Spleen (tissue), 11 donors: ENCODE measurements around the gene UCK2. TPM values are rescaled to one million over a fixed set of nuclear protein-coding genes. Genes with fewer than 3 reads are reported as not detected.
A peak's percentile ranks its signal among the peaks of the same experiment; 100 is the strongest.

Source experiments
- DNase-seq: peaks from one replicate; pipeline ENCODE4 v3.0.0-alpha.2; 2020
- H3K27ac ChIP-seq, 8 donors: fragments of 200-600 bp; sonication (generic) in 7 of 8; 1 replicate in 4 of 8; 2 replicates in 4 of 8; pipeline versions ENCODE4 v1.5.0 to v1.8.0; 2016 to 2021; ENCODE audit warnings: inconsistent platforms in 4 of 8, mild to moderate bottlenecking in 4 of 8, moderate library complexity in 1 of 8
- H3K27me3 ChIP-seq, 7 donors: fragments of 200-600 bp; sonication (generic) in 6 of 7; replicated peaks in 1 of 7; 1 replicate in 4 of 7; 2 replicates in 3 of 7; pipeline versions ENCODE4 v1.5.0 to v1.8.0; 2016 to 2021; ENCODE audit warnings: inconsistent platforms in 3 of 7, mild to moderate bottlenecking in 1 of 7
- H3K36me3 ChIP-seq, 6 donors: fragments of 200-600 bp; sonication (generic) in 5 of 6; 1 replicate in 4 of 6; 2 replicates in 2 of 6; pipeline versions ENCODE4 v1.5.0 to v1.8.0; 2016 to 2021; ENCODE audit warnings: inconsistent platforms in 2 of 6
- H3K4me1 ChIP-seq, 6 donors: fragments of 200-600 bp; sonication (generic) in 5 of 6; 1 replicate in 3 of 6; 2 replicates in 3 of 6; pipeline versions ENCODE4 v1.5.0 to v1.8.0; 2016 to 2021; ENCODE audit warnings: inconsistent platforms in 3 of 6
- H3K4me3 ChIP-seq, 8 donors: fragments of 200-600 bp; sonication (generic) in 7 of 8; 1 replicate in 4 of 8; 2 replicates in 4 of 8; pipeline versions ENCODE4 v1.5.0 to v1.8.0; 2016 to 2021; ENCODE audit warnings: inconsistent platforms in 4 of 8, mild to moderate bottlenecking in 4 of 8, moderate library complexity in 2 of 8
- H3K9me3 ChIP-seq, 8 donors: fragments of 200-600 bp; sonication (generic) in 7 of 8; 1 replicate in 4 of 8; 2 replicates in 4 of 8; pipeline versions ENCODE4 v1.5.0 to v1.8.0; 2016 to 2021; ENCODE audit warnings: inconsistent platforms in 4 of 8
- CTCF ChIP-seq, 11 experiments: fragments of 200-600 bp in 7 of 11; fragments of 450-650 bp in 4 of 11; sonication (generic) in 4 of 11; IDR thresholded peaks in 8 of 11; conservative IDR thresholded peaks in 3 of 11; 1 replicate in 7 of 11; 2 replicates in 4 of 11; pipeline versions ENCODE4 v1.4.0 to v1.8.0; 2016 to 2021; ENCODE audit warnings: antibody characterized with exemption in 11 of 11, inconsistent platforms in 4 of 11, mild to moderate bottlenecking in 1 of 11
- POLR2A ChIP-seq, 3 donors: fragments of 450-650 bp; IDR thresholded peaks; one replicate each; pipeline ENCODE4 v1.5.1; 2017; ENCODE audit warnings: antibody characterized with exemption in 3 of 3, mild to moderate bottlenecking in 1 of 3
- POLR2AphosphoS5 ChIP-seq, 3 donors: sonication (generic); formaldehyde crosslinking; IDR thresholded peaks; one replicate each; pipeline ENCODE4 v1.5.1; 2017; ENCODE audit warnings: antibody characterized with exemption in 3 of 3
- WGBS, 5 donors: extraction: QIAGEN DNeasy Blood & Tissue Kit in 3 of 5; methylation state at CpG; one replicate each; pipeline versions ENCODE4 v1.1.5 to v1.1.7; 2013 to 2018; 5-methylcytosine and 5-hydroxymethylcytosine counted together
- intact Hi-C: fragments of 100-400 bp; cut with DNase I; formaldehyde crosslinking; loops from one replicate; pipeline ENCODE4 v1.15.0; 2023; ENCODE audit warnings: low total_unique reads
- polyA plus RNA-seq, 3 donors: library from polyadenylated mRNA; stranded (reverse); fragments of 200-250 nt; gene quantifications; one replicate each; pipeline ENCODE4 v1.2.1, GENCODE V29; 2013
- total RNA-seq, 7 donors: library from RNA; depleted of rRNA in 3 of 7; stranded (reverse); fragments of >200 nt in 3 of 7; fragmentation: NEBNext Ultra II Directional in 4 of 7; extraction: Animal tissue kit (Norgen Biotek cat#: 25700) in 4 of 7; gene quantifications; one replicate each; pipeline versions ENCODE4 v1.1.0 to v1.2.1, GENCODE V29; 2016 to 2021
- donor health status: healthy with polysubstance abuse.
- donor health status: DM: no; HTN: no; CAD: no; lungs with moderate emphysema.
- donor health status: DM: no; HTN: no; CAD: no.
- donor health status: Bipolar disorder and iron deficiency.
- donor health status: healthy.
- donor health status: DM: no; HTN: no; CAD: no.
- donor health status: DM: yes; HTN: yes; CAD: no.

The UCK2 gene
- total and polyA plus RNA-seq, 10 donors = 9.8 to 18.3 (median 16.0) TPM

- no peak for DNase-seq
- no peak overlapping the region for H3K27ac ChIP-seq
- peaks cover 0 to 17% (median 10%) of the 10 kb centered on the region in 6 donors for H3K4me1 ChIP-seq
- no peak overlapping the region for H3K4me3 ChIP-seq
- 88 to 91% (median 90%) methylated on average over 13 of the region's 13 CpGs for WGBS, 5 donors
- no peaks in the 10 kb centered on the region for H3K27me3 ChIP-seq
- peaks cover 0 to 75% (median 17%) of the 10 kb centered on the region in 6 donors for H3K36me3 ChIP-seq
- H3K9me3 ChIP-seq = no peaks in the 10 kb centered on the region
- TF ChIP-seq CTCF (IDR thresholded peaks at IDR 0.05 in 8 of 11, conservative IDR thresholded peaks at IDR 0.05 in 3 of 11) = no peak
- no peak for TF ChIP-seq POLR2AphosphoS5 (IDR thresholded peaks at IDR 0.05)
- no peak for TF ChIP-seq POLR2A (IDR thresholded peaks at IDR 0.05)
- intact Hi-C loops = no loop called here
Measured at GRCh38 chr1:165907256-165907857, 79.9 kb downstream of the UCK2 start.

GRCh38 chr1:165910764-165911421 is 83.5 kb downstream of the UCK2 start:
- no peak for DNase-seq
- 72 to 74% (median 73%) methylated on average over 9 to 14 of the region's 14 CpGs for WGBS, 5 donors
- peak in 2 of 3 donors; percentile 44 to 63 for TF ChIP-seq POLR2AphosphoS5 (IDR thresholded peaks at IDR 0.05)
- no peak for TF ChIP-seq POLR2A (IDR thresholded peaks at IDR 0.05)
- TF ChIP-seq CTCF (IDR thresholded peaks at IDR 0.05 in 8 of 11, conservative IDR thresholded peaks at IDR 0.05 in 3 of 11) = no peak
- Histone ChIP-seq H3K4me1 (peaks cover 0 to 21% (median 15%) of the 10 kb centered on the region in 6 donors), H3K4me3 (no peak overlapping the region), H3K27me3 (no peaks in the 10 kb centered on the region), H3K27ac (peak overlapping the region in 3 of 8 donors; percentile 4 to 51 (median 40)), H3K9me3 (no peaks in the 10 kb centered on the region), H3K36me3 (peaks cover 0 to 50% (median 16%) of the 10 kb centered on the region in 6 donors)
- intact Hi-C loops = loop anchor here (5.0 kb wide), 2 partner anchors 194 to 519 kb away; no protein-coding TSS in a partner anchor

GRCh38 chr1:165911609-165912281 is 84.3 kb downstream of the UCK2 start:
- no peak for DNase-seq
- H3K9me3 ChIP-seq = no peaks in the 10 kb centered on the region
- no peak for TF ChIP-seq CTCF (IDR thresholded peaks at IDR 0.05 in 8 of 11, conservative IDR thresholded peaks at IDR 0.05 in 3 of 11)
- no peak for TF ChIP-seq POLR2AphosphoS5 (IDR thresholded peaks at IDR 0.05)
- TF ChIP-seq POLR2A (IDR thresholded peaks at IDR 0.05) = no peak
- H3K27me3 ChIP-seq = no peaks in the 10 kb centered on the region
- WGBS, 5 donors = 90 to 95% (median 92%) methylated on average over 7 of the region's 7 CpGs
- peak overlapping the region in 4 of 8 donors; percentile 4 to 59 (median 46) for H3K27ac ChIP-seq
- peaks cover 0 to 21% (median 15%) of the 10 kb centered on the region in 6 donors for H3K4me1 ChIP-seq
- H3K4me3 ChIP-seq = no peak overlapping the region
- peaks cover 0 to 42% (median 11%) of the 10 kb centered on the region in 6 donors for H3K36me3 ChIP-seq
- intact Hi-C loops = loop anchor here (5.0 kb wide), 2 partner anchors 194 to 519 kb away; no protein-coding TSS in a partner anchor
